H1 (cell line): Measurements from ENCODE around the gene GP1BB. TPM values are rescaled to one million over a fixed set of nuclear protein-coding genes. Genes with fewer than 3 reads are reported as not detected.

Experiments used
- CHD7 ChIP-seq: fragments of 300-600 bp; sonication (generic); IDR thresholded peaks from 2 replicates; pipeline ENCODE4 v1.7.1; 2012; ENCODE audit warnings: low read length, moderate library complexity, mild to moderate bottlenecking, inconsistent platforms; ENCODE audit not compliant: insufficient replicate concordance
- EZH2 ChIP-seq: fragments of 200-600 bp; sonication (generic); IDR thresholded peaks from 2 replicates; pipeline ENCODE4 v1.7.1; 2012; ENCODE audit warnings: low read depth, mild to moderate bottlenecking, moderate library complexity, low read length, inconsistent platforms; ENCODE audit not compliant: severe bottlenecking
- FOSL1 ChIP-seq: IDR thresholded peaks from 2 replicates; pipeline ENCODE4 v1.6.1; 2011; ENCODE audit warnings: mild to moderate bottlenecking, low read depth, low read length, moderate library complexity; ENCODE audit not compliant: insufficient read depth
- KDM5A ChIP-seq: fragments of 200-600 bp; IDR thresholded peaks from 2 replicates; pipeline ENCODE4 v1.7.1; 2012; ENCODE audit warnings: mild to moderate bottlenecking, low read length, inconsistent platforms, mixed read lengths
- POLR2A ChIP-seq, 2 experiments: IDR thresholded peaks; 1 replicate in 1 of 2; 2 replicates in 1 of 2; pipeline ENCODE4 v1.6.1; 2011; ENCODE audit warnings: low read depth in 2 of 2, low read length in 2 of 2, mild to moderate bottlenecking in 2 of 2; ENCODE audit errors: control extremely low read depth in 1 of 2
- RAD21 ChIP-seq, 2 experiments: IDR thresholded peaks in 1 of 2; conservative IDR thresholded peaks in 1 of 2; 2 replicates each; pipeline ENCODE4 v1.6.1; 2011; ENCODE audit warnings: low read depth in 2 of 2, low read length in 2 of 2, improper control_type of control experiment in 1 of 2, inconsistent platforms in 1 of 2, mild to moderate bottlenecking in 1 of 2, moderate library complexity in 1 of 2
- RXRA ChIP-seq: IDR thresholded peaks from 2 replicates; pipeline ENCODE4 v1.6.1; 2011; ENCODE audit warnings: low read depth, mild to moderate bottlenecking, low read length, moderate library complexity; ENCODE audit not compliant: insufficient read depth
- SIN3A ChIP-seq, 2 experiments: IDR thresholded peaks in 1 of 2; conservative IDR thresholded peaks in 1 of 2; 2 replicates each; pipeline ENCODE4 v1.6.1; 2011 to 2012; ENCODE audit warnings: low read length in 2 of 2, improper control_type of control experiment in 1 of 2, low read depth in 1 of 2, mild to moderate bottlenecking in 1 of 2
- SRF ChIP-seq: IDR thresholded peaks from 2 replicates; pipeline ENCODE4 v1.6.1; 2011; ENCODE audit warnings: mild to moderate bottlenecking, low read depth, low read length, moderate library complexity
- polyA plus RNA-seq, 7 experiments: library from polyadenylated mRNA; depleted of rRNA in 3 of 7; stranded (reverse) in 5 of 7; unstranded in 2 of 7; fragments of >200 nt in 5 of 7; fragments of 200-250 nt in 2 of 7; gene quantifications; 1 replicate in 5 of 7; 2 replicates in 1 of 7; 4 replicates in 1 of 7; pipeline versions ENCODE4 v1.2.1 to v1.2.3, GENCODE V29; 2011 to 2013; ENCODE audit warnings: missing spikeins in 2 of 7, mixed read lengths in 2 of 7
- total RNA-seq: library from RNA; stranded (reverse); fragmentation: NEBNext Ultra II Directional; extraction: Animal tissue kit (Norgen Biotek cat#: 25700); gene quantifications from 2 replicates; pipeline ENCODE4 v1.2.1, GENCODE V29; 2021

The GP1BB gene
- total and polyA plus RNA-seq, 2 of the 8 experiments (the other 6 are each of a cell fraction or from before 2014, with no cell fraction given) = 0.36 TPM; not detected in 1

- no peak for TF ChIP-seq SIN3A (conservative IDR thresholded peaks at IDR 0.05 in 1 of 2, IDR thresholded peaks at IDR 0.05 in 1 of 2; ENCODE audit: low read depth in 1 of 2, low read length in 2 of 2)
- no peak for TF ChIP-seq KDM5A
- no peak for TF ChIP-seq POLR2A (IDR thresholded peaks at IDR 0.05; ENCODE audit: control extremely low read depth in 1 of 2, low read depth in 2 of 2, low read length in 2 of 2)
- peak; percentile 46 to 49 for TF ChIP-seq RAD21 (IDR thresholded peaks at IDR 0.05 in 1 of 2, conservative IDR thresholded peaks at IDR 0.05 in 1 of 2; ENCODE audit: low read depth in 2 of 2, low read length in 2 of 2)
- TF ChIP-seq CHD7 = no peak
- no peak for TF ChIP-seq RXRA
- no peak for TF ChIP-seq SRF
- 0 out of 2 replicates have a peak, but pooled peaks have one; percentile 28 for TF ChIP-seq FOSL1
- peak; percentile 96 for TF ChIP-seq EZH2
These were observed 43.4 kb downstream of the GP1BB start (continued) for GRCh38 chr22:19766511-19767426.
